DOHH2 (cell line): ENCODE measurements around the gene PPP4R3B.

Experiments
- EZH2phosphoT487 ChIP-seq: fragments of 200-600 bp; sonication (generic); IDR thresholded peaks from 2 replicates; pipeline ENCODE4 v1.6.1; 2017; ENCODE audit warnings: borderline replicate concordance, mild to moderate bottlenecking, antibody characterized with exemption, low read length, moderate library complexity, mixed read lengths
- TF ChIP-seq, protein P1 (sequence below): fragments of 200-600 bp; sonication (generic); IDR thresholded peaks from one replicate; pipeline ENCODE4 v1.5.1; 2014; ENCODE audit warnings: antibody characterized with exemption, mild to moderate bottlenecking, low read depth, low read length; ENCODE audit not compliant: poor library complexity, severe bottlenecking

DNA sequence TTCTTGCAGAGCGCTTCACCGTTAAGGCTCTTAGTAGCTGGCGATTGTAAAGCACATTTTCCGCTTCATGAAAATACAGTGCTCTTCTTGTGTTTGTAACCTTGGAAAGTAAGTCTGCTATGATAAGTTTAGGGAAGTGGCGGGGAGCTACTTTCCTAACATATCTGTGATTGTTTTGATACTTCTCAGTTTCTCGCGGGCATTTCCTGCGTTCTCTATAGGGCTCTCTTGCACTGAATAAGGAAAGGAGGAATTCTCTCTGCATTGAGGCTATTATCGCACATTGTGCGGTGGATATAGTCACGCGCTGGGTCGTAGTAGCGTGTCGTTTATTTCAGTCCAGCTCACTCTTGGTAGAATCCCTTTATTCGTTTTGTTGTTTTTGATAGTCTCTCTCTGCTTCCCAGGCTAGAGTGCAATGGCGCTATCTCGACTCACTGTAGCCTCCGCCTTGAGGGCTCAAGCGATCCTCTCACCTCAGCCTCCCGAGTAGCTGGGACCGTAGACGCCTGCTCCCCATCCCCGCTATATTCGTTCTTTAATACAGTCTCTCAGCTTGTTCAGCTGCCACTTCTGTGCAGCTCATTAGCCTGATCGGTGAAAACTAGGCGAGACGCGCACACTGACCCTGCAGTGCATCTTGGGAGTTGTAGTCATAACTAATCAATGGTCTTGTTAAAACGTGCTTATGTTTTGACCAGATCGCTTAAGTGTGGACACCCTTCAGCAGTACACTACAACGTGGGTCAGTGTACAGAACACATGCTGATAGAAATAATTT lies 1.0 kb upstream of the PPP4R3B start:
- TF ChIP-seq EZH2phosphoT487 = no peak
- TF ChIP-seq, protein P1, sequence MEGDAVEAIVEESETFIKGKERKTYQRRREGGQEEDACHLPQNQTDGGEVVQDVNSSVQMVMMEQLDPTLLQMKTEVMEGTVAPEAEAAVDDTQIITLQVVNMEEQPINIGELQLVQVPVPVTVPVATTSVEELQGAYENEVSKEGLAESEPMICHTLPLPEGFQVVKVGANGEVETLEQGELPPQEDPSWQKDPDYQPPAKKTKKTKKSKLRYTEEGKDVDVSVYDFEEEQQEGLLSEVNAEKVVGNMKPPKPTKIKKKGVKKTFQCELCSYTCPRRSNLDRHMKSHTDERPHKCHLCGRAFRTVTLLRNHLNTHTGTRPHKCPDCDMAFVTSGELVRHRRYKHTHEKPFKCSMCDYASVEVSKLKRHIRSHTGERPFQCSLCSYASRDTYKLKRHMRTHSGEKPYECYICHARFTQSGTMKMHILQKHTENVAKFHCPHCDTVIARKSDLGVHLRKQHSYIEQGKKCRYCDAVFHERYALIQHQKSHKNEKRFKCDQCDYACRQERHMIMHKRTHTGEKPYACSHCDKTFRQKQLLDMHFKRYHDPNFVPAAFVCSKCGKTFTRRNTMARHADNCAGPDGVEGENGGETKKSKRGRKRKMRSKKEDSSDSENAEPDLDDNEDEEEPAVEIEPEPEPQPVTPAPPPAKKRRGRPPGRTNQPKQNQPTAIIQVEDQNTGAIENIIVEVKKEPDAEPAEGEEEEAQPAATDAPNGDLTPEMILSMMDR = no peak
